Ureter (tissue), 1 donor: ENCODE measurements around the gene MAP7. TPM values are rescaled to one million over a fixed set of nuclear protein-coding genes. Genes with fewer than 3 reads are reported as not detected.
"Not testable (repeated sequence)": the region's sequence is repeated elsewhere in the genome, so short reads cannot be mapped to it uniquely, and the experiment has no call there.

Experiments used
- DNase-seq: peaks from one replicate; pipeline ENCODE4 v3.0.0-alpha.2; 2020; ENCODE audit warnings: low spot score
- total RNA-seq: library from RNA; stranded (reverse); gene quantifications from one replicate; pipeline ENCODE4 v1.2.4, GENCODE V29; 2023
- donor health status: DM: yes; HTN: yes; CAD: no.

MAP7 gene
- total RNA-seq, 1 donor from 2014 or later, result 37.0 TPM

- DNase-seq, result no peak
Measured at GRCh38 chr6:136338486-136338885, 211.7 kb downstream of the MAP7 start.

GRCh38 chr6:136337606-136338005 is 212.6 kb downstream of the MAP7 start:
- DNase-seq, result no peak

DNA sequence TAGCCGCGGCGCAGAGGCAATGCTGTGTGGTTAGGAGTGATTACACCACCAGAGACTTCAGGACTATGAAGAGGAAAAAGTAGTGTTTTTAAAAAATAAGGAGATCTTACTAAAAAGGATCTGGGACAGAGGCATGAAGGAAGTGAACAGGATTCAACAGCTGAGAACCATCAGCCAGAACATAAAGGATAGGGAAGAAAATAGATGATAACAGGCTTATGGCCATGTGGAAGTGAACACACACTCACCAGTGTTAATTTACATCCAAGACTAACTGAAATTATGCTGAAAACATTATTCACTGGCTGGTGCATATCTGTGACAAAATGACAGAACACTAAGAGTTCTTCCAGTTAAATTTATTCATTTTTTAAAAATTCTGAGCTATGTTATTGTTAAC is 213.1 kb downstream of the MAP7 start:
- no peak for DNase-seq

DNA sequence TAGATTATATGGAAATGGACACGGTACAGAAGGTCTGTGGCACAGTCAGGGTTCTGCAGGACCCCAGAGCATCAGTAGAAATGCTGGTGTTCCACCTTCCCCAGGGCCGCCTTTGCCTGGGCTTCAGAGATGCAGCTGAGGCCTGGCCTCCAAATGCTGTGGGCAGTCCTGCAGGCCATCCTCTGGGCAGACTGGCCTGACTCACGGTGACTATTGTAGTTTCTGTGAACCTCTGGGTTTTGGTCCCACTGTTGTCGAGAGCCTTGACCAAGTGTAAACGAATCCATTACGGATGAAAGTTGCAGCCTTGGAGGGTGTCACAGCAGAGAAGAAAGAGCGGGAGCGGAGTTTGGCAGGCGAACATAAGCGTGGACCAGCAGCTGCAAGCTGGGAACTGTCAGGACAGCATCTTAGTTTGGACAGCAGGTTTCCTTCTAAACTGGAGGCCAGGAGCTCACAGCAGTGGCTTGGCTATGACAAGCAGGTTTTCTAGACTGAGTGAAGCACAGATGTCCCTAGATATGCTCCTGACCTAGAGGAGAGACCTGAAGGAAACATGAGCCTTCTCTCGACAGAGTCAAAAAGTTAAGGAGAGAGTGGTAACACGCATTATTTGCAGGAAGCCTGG is 214.4 kb downstream of the MAP7 start:
- DNase-seq, result no peak

GRCh38 chr6:136334853-136335252 is 215.4 kb downstream of the MAP7 start:
- DNase-seq, result no peak

- no peak for DNase-seq
Measured at GRCh38 chr6:136334465-136334846, 215.8 kb downstream of the MAP7 start.

DNA sequence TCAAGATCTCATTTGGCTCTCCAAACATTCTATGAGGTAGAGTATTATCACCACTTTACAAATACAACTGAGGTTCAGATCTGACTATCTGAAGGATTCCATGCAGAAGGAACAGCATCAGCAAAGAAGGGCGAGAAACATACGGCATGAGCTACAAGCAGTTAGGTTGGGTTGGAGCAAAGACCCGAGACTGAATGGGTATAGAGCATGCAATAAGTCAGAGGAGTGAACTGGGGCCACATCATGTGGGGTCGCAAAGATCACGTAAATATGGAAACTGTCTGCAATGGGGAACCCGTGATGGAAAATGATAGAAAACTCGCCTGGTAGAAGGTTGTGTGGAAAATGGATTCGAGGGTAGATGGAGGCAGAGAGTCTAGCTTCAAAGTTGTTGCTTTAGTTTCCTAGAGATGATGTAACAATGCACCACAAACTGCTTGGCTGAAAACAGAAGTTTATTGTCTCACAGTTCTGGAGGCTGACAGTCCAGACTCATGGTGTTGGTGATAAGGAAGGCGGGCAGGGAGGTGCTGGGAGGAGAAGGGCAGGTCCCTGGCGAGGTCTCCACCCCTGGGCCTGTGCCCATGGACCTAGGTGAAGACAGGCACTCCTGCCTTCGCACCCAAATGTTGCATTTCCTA is 216.3 kb downstream of the MAP7 start:
- DNase-seq, result no peak

- no peak for DNase-seq
Measured at GRCh38 chr6:136331461-136331860, 218.8 kb downstream of the MAP7 start.

- no peak for DNase-seq
Measured at GRCh38 chr6:136330634-136331033, 219.6 kb downstream of the MAP7 start.

DNA sequence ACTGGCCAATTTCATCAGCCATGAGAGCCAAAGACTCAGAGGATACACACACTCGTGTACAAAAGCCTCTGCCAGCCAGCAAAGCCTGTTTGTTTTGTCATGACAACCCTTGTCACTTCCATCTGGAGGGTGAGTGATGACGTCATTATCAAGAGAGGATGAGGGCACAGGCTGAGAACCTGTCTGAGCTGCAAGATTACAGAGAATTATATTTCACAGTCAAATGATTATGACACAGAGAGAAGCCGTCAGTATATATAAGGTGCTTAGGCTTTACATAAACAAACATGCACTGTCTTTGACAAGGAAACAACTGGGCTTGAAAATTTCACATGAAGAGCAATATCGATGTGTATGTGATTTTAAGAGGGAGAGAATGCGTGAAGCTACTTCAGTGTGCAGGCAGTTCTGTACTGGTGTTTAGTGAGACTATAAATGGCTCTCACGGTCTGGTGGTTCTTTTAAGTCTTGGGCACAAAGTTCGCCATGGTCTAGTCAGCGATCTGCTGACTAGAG is 224.1 kb downstream of the MAP7 start:
- no peak for DNase-seq

DNA sequence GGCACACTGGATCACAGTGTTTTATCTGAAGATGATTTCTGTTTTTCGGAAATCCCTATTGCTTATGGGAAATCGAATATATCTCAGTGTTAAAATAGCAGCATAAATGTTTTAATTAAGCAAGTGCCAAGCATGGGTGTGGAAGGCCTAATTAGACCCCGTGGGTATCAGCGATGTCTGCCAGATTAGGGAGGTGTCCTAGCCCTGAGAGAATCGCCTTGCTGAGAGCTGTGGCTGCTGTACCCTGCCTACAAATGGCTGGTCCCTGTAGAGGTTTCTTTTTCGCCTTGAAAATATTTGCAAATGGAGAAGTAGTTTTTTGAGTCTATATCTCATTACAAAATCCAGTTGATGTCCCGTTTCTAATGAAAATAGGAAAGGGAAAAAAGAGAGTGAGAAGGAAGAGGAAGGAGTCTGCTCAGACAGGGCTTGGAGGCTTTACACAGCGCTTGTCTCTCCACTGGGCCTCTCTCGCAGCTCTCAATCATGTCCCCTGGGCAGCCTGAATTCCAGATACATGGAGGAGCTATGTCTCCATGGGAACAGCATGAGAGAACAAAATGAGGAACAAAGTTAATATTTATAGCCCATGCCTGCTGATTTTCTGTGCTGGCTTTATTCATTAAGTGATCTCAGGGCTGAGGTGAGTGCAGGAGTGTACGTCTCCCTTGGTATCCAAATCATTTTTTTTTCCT is 225.4 kb downstream of the MAP7 start:
- DNase-seq, result no peak

DNA sequence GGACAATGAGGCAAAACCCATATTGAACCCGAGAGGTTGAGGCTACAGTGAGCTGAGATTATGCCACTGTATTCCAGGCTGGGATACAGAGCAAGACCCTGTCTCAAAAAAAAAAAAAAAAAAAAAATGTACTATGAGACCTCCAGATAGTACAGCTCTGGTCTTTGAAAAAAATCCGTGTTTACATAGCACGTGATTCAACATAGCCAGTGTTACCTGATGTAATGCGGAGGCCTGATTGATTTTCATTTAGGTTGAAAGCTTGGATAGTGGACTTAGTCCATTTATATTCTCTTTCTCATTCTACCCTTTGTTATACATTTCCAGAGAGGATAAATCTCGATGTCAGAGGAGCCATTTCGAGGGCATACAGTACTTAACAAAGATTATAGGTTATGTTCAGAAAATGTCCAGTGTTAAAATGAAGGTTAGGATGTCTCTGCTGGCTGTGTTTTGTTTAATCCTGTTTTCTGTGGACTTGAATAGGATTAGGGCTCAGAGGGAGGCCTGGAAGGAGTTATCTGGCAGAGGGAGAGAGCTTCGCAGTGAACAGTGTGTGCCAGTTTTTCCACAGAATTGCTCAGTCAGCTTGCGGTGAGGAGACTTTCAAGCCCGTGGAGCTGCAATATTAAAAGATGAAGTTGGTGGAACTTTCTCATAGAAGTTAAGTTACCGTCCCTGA is 226.7 kb downstream of the MAP7 start:
- DNase-seq, result no peak

DNA sequence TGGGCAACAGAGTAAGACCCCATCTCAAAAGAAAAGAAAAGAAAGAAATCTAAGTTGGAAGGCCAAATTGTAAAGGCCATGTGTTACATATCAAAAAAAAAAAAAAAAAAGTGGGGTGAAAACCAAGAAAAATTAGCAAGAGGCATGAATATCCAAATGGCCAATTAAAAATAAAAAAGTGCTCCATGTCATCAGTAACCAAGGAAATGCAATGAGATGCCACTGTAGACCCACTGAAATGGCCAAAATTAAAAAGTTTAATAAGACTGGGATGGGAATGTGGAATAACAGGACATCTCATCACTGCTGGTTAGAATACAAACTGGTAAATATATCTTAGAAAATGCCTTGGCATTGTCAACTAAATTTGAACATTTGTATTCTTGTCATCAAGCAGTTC is 230.5 kb downstream of the MAP7 start:
- DNase-seq, result no peak

- DNase-seq, result no peak
Measured at GRCh38 chr6:136318676-136319075, 231.5 kb downstream of the MAP7 start.

- no peak for DNase-seq
Measured at GRCh38 chr6:136317971-136318370, 232.3 kb downstream of the MAP7 start.

DNA sequence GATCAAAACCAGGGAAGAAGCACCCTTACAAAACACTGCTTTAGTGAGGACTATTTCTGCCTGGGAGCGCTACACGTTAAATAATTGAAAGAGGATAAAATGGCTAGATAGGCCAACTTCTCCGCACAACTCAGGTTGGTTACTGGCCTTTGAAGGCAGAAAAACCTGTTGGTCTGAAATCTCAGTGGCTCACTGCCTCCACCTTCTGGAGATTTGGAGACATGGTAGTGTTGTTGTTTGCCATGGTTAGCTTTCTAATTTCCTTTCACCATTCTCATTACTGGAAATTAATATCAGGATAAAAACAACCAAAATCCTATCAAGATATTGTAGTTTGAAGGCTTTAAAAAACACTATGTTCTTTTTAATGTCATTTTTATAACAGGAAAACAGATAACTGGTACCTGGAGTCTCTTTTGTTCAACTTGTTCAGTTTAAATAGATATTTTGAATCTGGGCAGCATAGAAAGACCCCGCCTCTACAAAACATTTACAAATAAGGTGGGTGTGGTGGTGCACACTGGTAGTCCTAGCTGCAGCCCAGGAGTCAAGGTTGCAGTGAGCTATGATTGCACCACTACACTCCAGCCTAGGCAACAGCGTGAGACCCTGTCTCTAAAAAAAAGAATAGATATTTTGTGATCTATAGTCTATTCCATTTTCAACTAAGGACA is 233.1 kb downstream of the MAP7 start:
- DNase-seq, result peak; percentile 68

DNA sequence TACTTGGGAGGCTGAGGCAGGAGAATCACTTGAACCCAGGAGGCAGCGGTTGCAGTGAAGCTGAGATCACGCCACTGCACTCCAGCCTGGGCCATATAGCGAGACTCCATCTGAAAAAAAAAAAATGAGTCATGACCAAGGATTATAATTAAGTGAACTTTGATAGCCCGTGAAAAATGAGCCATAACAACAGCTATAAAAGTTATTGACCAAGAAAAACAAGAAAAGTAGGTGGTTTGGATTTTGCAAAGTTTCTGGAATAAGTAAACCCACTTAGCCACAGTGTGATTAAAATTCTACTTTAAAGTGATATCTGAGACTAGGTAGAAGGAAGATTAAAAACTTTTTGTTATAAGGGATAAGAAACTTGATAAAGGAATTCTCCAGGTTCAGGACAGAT is 234.6 kb downstream of the MAP7 start:
- DNase-seq, result no peak

DNA sequence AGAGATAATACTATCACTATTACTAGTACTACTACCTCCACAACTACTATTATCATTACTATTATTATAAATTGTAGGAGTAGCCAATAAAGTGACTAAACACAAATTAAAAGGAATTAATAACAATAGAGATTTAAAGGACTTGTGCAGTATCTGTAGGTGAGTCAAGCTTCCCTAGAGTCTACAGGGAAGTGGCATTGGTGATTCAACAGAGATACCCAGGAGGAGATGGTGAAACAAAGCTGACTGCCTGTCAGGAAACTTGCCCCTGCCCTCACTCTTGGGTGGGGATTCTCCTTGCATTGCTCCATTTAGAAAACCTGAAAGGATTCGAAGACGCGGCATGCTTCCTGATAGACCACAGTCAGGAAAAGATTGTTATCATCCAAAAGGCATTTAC is 237.2 kb downstream of the MAP7 start:
- DNase-seq, result no peak

- no peak for DNase-seq
Measured at GRCh38 chr6:136309729-136310311, 240.4 kb downstream of the MAP7 start.

DNA sequence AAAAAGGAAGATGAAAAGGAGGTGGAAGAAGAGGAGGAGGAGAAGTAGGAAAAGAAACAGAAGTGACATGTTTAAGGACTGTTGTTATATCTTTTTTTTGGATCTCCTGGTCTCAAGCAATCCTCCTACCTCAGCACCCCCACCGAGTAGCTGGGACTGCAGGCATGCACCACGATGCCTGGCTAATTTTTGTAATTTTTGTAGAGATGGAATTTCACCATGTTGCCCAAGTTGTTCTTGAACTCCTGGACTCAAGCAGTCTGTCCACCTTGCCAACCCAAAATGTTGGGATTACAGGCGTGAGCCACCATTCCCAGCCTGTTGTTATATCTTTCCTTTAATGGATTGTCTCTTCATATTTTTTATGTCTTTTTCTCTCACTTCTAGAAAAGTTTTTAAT is 241.1 kb downstream of the MAP7 start:
- DNase-seq, result no peak

DNA sequence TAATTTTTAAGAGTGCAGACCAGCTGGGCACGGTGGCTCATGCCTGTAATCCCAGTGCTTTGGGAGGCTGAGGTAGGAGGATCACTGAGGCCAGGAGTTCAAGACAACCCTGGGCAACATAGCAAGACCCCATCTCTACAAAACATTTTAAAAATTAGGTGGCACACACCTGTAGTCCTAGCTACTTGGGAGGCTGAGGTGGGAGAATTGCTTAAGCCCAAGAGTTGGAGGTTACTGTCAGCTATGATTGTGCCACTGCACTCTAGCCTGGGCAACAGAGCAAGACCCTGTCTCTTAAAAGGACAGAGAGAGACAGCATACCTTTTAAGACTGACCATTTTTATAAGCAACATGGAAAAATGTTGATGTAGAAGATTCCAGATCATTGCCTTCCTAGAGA is 241.8 kb downstream of the MAP7 start:
- not testable (repeated sequence) for DNase-seq

- DNase-seq, result no peak
Measured at GRCh38 chr6:136307351-136307750, 242.9 kb downstream of the MAP7 start.
